Caco-2 (cell line): Measurements from ENCODE around the gene SYP. TPM values are rescaled to one million over a fixed set of nuclear protein-coding genes. Genes with fewer than 3 reads are reported as not detected.

Source experiments
- BruUV-seq: library from RNA; stranded (reverse); fragments of 400-500 nt; replicated peaks from 2 replicates; lab custom pipeline; 2021; lab: Mats Ljungman, UMichigan
- CTCF ChIA-PET: fragments of 300-600 bp; sonication (Branson Sonifier 250); formaldehyde crosslinking; loops from one replicate; lab custom pipeline; 2022; ENCODE audit warnings: antibody characterized with exemption; lab: Charles Lee
- POLR2A ChIA-PET: fragments of 300-600 bp; sonication (Branson Sonifier 250); formaldehyde crosslinking; loops from one replicate; lab custom pipeline; 2022; ENCODE audit warnings: antibody characterized with exemption; lab: Charles Lee
- DNase-seq, 2 experiments: peaks; one replicate each; pipeline versions ENCODE4 v3.0.0 to v3.0.0-alpha.2; 2020 to 2022
- H3K27me3 ChIP-seq: replicated peaks from 2 replicates; pipeline ENCODE4 v1.6.0; 2011; ENCODE audit warnings: low read length; ENCODE audit not compliant: control insufficient read depth, insufficient read depth
- H3K36me3 ChIP-seq: 2 replicates; pipeline ENCODE4 v1.5.1; 2011; ENCODE audit warnings: low read length; ENCODE audit not compliant: control insufficient read depth, insufficient read depth
- H3K4me1 ChIP-seq: fragments of 250-450 bp; sonication (Bioruptor Pico); 2 replicates; pipeline ENCODE4 v1.5.1; 2020; ENCODE audit warnings: mild to moderate bottlenecking
- H3K4me3 ChIP-seq: 2 replicates; pipeline ENCODE4 v1.5.1; 2011; ENCODE audit warnings: low read depth, mild to moderate bottlenecking, control low read depth, low read length
- H3K9me3 ChIP-seq: fragments of 250-450 bp; sonication (Bioruptor Pico); 2 replicates; pipeline ENCODE4 v1.5.1; 2020; ENCODE audit warnings: mild to moderate bottlenecking, moderate library complexity
- H3K27ac Mint-ChIP-seq: one replicate; pipeline ENCODE4 v1.8.0; 2022; ENCODE audit warnings: mixed read lengths; ENCODE audit not compliant: unreplicated experiment
- H3K27me3 Mint-ChIP-seq: one replicate; pipeline ENCODE4 v1.8.0; 2022; ENCODE audit warnings: mixed read lengths; ENCODE audit not compliant: insufficient read depth, unreplicated experiment
- H3K36me3 Mint-ChIP-seq: one replicate; pipeline ENCODE4 v1.8.0; 2022; ENCODE audit warnings: mild to moderate bottlenecking, mixed read lengths; ENCODE audit not compliant: insufficient read depth, unreplicated experiment
- H3K4me1 Mint-ChIP-seq: one replicate; pipeline ENCODE4 v1.8.0; 2022; ENCODE audit warnings: low read depth, mixed read lengths; ENCODE audit not compliant: unreplicated experiment
- H3K4me3 Mint-ChIP-seq: one replicate; pipeline ENCODE4 v1.8.0; 2022; ENCODE audit warnings: mild to moderate bottlenecking, moderate library complexity, mixed read lengths; ENCODE audit not compliant: unreplicated experiment
- H3K9me3 Mint-ChIP-seq: one replicate; pipeline ENCODE4 v1.8.0; 2022; ENCODE audit warnings: mixed read lengths; ENCODE audit not compliant: unreplicated experiment
- intact Hi-C: fragments of 100-400 bp; cut with micrococcal nuclease; formaldehyde crosslinking; loops from one replicate; pipeline ENCODE4 v1.10.0; 2022; ENCODE audit not compliant: unreplicated experiment
- total RNA-seq: library from RNA; stranded (reverse); gene quantifications from 2 replicates; pipeline ENCODE4 v1.2.3, GENCODE V29; 2022
- TF ChIP-seq, protein P1 (sequence below), 2 experiments: fragments of 200-600 bp in 1 of 2; IDR thresholded peaks; 1 replicate in 1 of 2; 2 replicates in 1 of 2; pipeline versions ENCODE4 v1.5.1 to v1.8.0; 2011 to 2022; ENCODE audit warnings: antibody characterized with exemption in 1 of 2, control low read depth in 1 of 2, inconsistent platforms in 1 of 2, low read depth in 1 of 2, low read length in 1 of 2, mild to moderate bottlenecking in 1 of 2, moderate library complexity in 1 of 2; ENCODE audit not compliant: insufficient read depth in 1 of 2, severe bottlenecking in 1 of 2, unreplicated experiment in 1 of 2

The SYP gene
- total RNA-seq, 1 experiment from 2014 or later, result 18.3 TPM

DNA sequence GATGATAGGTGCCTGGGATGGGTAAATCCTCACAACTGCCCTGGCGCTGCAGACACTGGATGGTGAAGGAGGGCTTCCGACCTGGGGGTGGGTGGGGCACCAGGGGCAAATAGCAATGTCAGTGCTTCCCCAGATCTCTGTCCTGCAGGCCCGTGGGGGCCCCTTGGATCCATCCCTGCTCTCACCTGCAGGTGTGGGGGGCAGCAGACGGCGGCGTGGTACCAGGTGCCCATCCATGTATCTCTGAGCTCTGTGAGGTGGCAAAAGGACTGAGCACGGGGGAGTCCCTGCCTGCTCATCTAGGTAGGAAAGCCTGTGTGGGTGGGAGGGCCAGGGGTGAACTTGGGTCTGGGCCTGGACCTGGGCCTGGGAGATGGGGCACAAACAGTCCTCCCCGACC lies 6.5 kb upstream of the SYP start:
- Histone ChIP-seq H3K27me3 (no peaks in the 10 kb centered on the region), H3K36me3 (no peaks in the 10 kb centered on the region), H3K4me3 (no peak overlapping the region), H3K4me1 (peaks cover 4% of the 10 kb centered on the region; the same call in 1 of the 2 replicates), H3K9me3 (no peaks in the 10 kb centered on the region)
- TF ChIP-seq, protein P1, sequence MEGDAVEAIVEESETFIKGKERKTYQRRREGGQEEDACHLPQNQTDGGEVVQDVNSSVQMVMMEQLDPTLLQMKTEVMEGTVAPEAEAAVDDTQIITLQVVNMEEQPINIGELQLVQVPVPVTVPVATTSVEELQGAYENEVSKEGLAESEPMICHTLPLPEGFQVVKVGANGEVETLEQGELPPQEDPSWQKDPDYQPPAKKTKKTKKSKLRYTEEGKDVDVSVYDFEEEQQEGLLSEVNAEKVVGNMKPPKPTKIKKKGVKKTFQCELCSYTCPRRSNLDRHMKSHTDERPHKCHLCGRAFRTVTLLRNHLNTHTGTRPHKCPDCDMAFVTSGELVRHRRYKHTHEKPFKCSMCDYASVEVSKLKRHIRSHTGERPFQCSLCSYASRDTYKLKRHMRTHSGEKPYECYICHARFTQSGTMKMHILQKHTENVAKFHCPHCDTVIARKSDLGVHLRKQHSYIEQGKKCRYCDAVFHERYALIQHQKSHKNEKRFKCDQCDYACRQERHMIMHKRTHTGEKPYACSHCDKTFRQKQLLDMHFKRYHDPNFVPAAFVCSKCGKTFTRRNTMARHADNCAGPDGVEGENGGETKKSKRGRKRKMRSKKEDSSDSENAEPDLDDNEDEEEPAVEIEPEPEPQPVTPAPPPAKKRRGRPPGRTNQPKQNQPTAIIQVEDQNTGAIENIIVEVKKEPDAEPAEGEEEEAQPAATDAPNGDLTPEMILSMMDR (IDR thresholded peaks at IDR 0.05; ENCODE audit: insufficient read depth in 1 of 2, low read depth in 1 of 2, low read length in 1 of 2, severe bottlenecking in 1 of 2, unreplicated experiment in 1 of 2), result no peak
- Mint-ChIP-seq H3K4me1 (no peaks in the 10 kb centered on the region), H3K9me3 (no peaks in the 10 kb centered on the region), H3K27ac (no peak overlapping the region), H3K36me3 (peaks cover 7% of the 10 kb centered on the region), H3K4me3 (no peak overlapping the region), H3K27me3 (no peaks in the 10 kb centered on the region)
- POLR2A ChIA-PET, result interaction anchor here (0.6 kb wide), 1 partner anchor 379 kb away, joined by 5 read pairs; no protein-coding TSS in a partner anchor
- intact Hi-C loops, result no loop called here
- DNase-seq, result no peak
- CTCF ChIA-PET, result no interaction called here
- no TSS peak for BruUV-seq

DNA sequence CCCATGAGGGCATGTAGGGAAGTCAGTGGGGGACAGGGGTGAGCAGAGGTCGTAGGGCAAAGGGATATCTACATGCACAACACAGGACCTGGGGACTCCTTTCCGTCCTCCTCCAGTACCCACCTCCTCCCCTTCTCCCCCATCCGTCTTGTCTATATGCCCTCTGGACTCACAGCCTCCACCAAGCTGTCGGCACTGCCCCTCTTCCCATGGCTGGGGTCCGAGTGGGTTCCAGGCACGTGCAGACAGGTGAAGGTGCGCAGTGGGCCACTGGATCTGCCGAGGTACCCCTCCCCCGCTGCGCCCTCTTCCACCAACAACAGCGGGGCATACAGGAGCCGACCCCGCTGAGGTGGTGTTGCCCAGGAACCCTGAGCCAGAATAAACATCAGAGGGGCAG lies 5.5 kb upstream of the SYP start:
- POLR2A ChIA-PET, result no interaction called here
- Histone ChIP-seq H3K36me3 (no peaks in the 10 kb centered on the region), H3K9me3 (no peaks in the 10 kb centered on the region), H3K27me3 (no peaks in the 10 kb centered on the region), H3K4me1 (peaks cover 11% of the 10 kb centered on the region; the same call in 1 of the 2 replicates), H3K4me3 (no peak overlapping the region)
- intact Hi-C loops, result no loop called here
- DNase-seq, result no peak
- TF ChIP-seq, protein P1 (IDR thresholded peaks at IDR 0.05; ENCODE audit: insufficient read depth in 1 of 2, low read depth in 1 of 2, low read length in 1 of 2, severe bottlenecking in 1 of 2, unreplicated experiment in 1 of 2), result no peak
- Mint-ChIP-seq H3K4me3 (no peak overlapping the region), H3K36me3 (peaks cover 7% of the 10 kb centered on the region), H3K27ac (no peak overlapping the region), H3K9me3 (no peaks in the 10 kb centered on the region), H3K27me3 (no peaks in the 10 kb centered on the region), H3K4me1 (no peaks in the 10 kb centered on the region)
- no TSS peak for BruUV-seq
- CTCF ChIA-PET, result no interaction called here

DNA sequence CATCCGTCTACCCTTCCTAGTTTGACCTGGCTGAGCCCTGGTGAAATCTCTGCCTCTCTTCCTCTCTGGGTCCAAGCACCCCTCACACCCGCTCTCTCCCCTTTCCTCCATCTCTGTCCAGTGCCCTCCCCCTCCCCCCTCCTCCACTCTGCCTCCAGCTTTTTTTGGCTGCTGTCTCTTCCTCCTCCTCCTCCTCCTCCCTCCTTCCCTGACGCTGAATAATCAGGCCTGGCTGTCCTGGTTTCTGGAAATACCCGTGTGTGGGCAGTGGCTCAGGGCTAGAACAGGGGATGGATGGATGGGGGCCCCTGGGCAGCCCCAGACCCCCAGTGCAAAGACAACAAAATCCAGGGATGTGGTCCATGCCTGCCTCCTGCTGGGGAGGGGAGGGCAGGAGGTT lies 4.7 kb upstream of the SYP start:
- H3K4me1 ChIP-seq, result peaks cover 13% of the 10 kb centered on the region; the same call in 1 of the 2 replicates
- H3K27ac Mint-ChIP-seq, result no peak overlapping the region
- no peaks in the 10 kb centered on the region for H3K9me3 Mint-ChIP-seq
- peaks cover 7% of the 10 kb centered on the region for H3K36me3 Mint-ChIP-seq
- no peaks in the 10 kb centered on the region for H3K27me3 ChIP-seq
- POLR2A ChIA-PET, result no interaction called here
- TF ChIP-seq, protein P1 (IDR thresholded peaks at IDR 0.05; ENCODE audit: insufficient read depth in 1 of 2, low read depth in 1 of 2, low read length in 1 of 2, severe bottlenecking in 1 of 2, unreplicated experiment in 1 of 2), result no peak
- intact Hi-C loops, result no loop called here
- H3K36me3 ChIP-seq, result no peaks in the 10 kb centered on the region
- CTCF ChIA-PET, result no interaction called here
- no peak for DNase-seq
- no peaks in the 10 kb centered on the region for H3K9me3 ChIP-seq
- H3K4me3 ChIP-seq, result no peak overlapping the region
- no TSS peak for BruUV-seq
- H3K4me3 Mint-ChIP-seq, result no peak overlapping the region
- no peaks in the 10 kb centered on the region for H3K4me1 Mint-ChIP-seq
- H3K27me3 Mint-ChIP-seq, result no peaks in the 10 kb centered on the region
